Measurements from ENCODE around the gene ZNF79. TPM values are rescaled to one million over a fixed set of nuclear protein-coding genes. Genes with fewer than 3 reads are reported as not detected.

The ZNF79 gene
- total and polyA plus RNA-seq, 12 donors: 5.5 to 16.5 (median 10.6) TPM

- DNase-seq: no peak
- intact Hi-C loops (cut with DNase I): no loop called here
- H3K27ac ChIP-seq: no peak overlapping the region
- H3K36me3 ChIP-seq (replicated peaks in 1 of 2): peaks cover 0 to 46% of the 10 kb centered on the region in 2 donors
- no peaks in the 10 kb centered on the region for H3K27me3 ChIP-seq
- H3K4me3 ChIP-seq: no peak overlapping the region
- TF ChIP-seq POLR2A (IDR thresholded peaks at IDR 0.05) (no peak), CTCF (IDR thresholded peaks at IDR 0.05) (no peak)
- no peaks in the 10 kb centered on the region for H3K9me3 ChIP-seq (replicated peaks in 1 of 3)
- WGBS, 4 donors: 73 to 94% (median 92%) methylated on average over 2 to 14 of the region's 14 CpGs
- peaks cover 14 to 24% of the 10 kb centered on the region in 2 donors for H3K4me1 ChIP-seq (replicated peaks in 1 of 2)
Observed at GRCh38 chr9:127492616-127493015, 68.4 kb downstream of the ZNF79 start.

GRCh38 chr9:127493592-127494303, 69.6 kb downstream of the ZNF79 start:
- no peaks in the 10 kb centered on the region for H3K9me3 ChIP-seq (replicated peaks in 1 of 3)
- peaks cover 0 to 47% of the 10 kb centered on the region in 2 donors for H3K36me3 ChIP-seq (replicated peaks in 1 of 2)
- TF ChIP-seq CTCF (IDR thresholded peaks at IDR 0.05) (no peak), POLR2A (IDR thresholded peaks at IDR 0.05) (no peak)
- H3K4me3 ChIP-seq: no peak overlapping the region
- peak in 1 of 7 donors; percentile 28 for DNase-seq
- no peaks in the 10 kb centered on the region for H3K27me3 ChIP-seq
- intact Hi-C loops (cut with DNase I): no loop called here
- 89 to 92% (median 91%) methylated on average over 15 to 22 of the region's 22 CpGs for WGBS, 4 donors
- peak overlapping the region in 1 of 5 donors; percentile 91 for H3K27ac ChIP-seq
- H3K4me1 ChIP-seq (replicated peaks in 1 of 2): peaks cover 14 to 24% of the 10 kb centered on the region in 2 donors

- H3K4me1 ChIP-seq (replicated peaks in 1 of 2): peaks cover 14 to 24% of the 10 kb centered on the region in 2 donors
- H3K9me3 ChIP-seq (replicated peaks in 1 of 3): no peaks in the 10 kb centered on the region
- peaks cover 0 to 44% of the 10 kb centered on the region in 2 donors for H3K36me3 ChIP-seq (replicated peaks in 1 of 2)
- 84 to 92% (median 90%) methylated on average over 8 to 9 of the region's 9 CpGs for WGBS, 4 donors
- H3K27me3 ChIP-seq: no peaks in the 10 kb centered on the region
- no peak overlapping the region for H3K4me3 ChIP-seq
- peak in 1 of 7 donors; percentile 27 for DNase-seq
- intact Hi-C loops (cut with DNase I): no loop called here
- H3K27ac ChIP-seq: peak overlapping the region in 4 of 5 donors; percentile 61 to 92 (median 90)
- TF ChIP-seq CTCF (IDR thresholded peaks at IDR 0.05) (no peak), POLR2A (IDR thresholded peaks at IDR 0.05) (no peak)
Observed at GRCh38 chr9:127494304-127494702, 70.1 kb downstream of the ZNF79 start.

Small RNA genes within 50 kb of the gene (small RNA-seq; reads per million reads assigned to genes)
- 0 reads per million in 2 donors for gene RF00019
- gene SNORA65: 468 to 1,078 reads per million in 2 donors

Other genes with a start within 250 kb of the ZNF79 start
- 10 to 100 TPM; 12.2 to 43.2 (median 33.4) TPM for gene GARNL3, start 159.6 kb upstream of the ZNF79 start, total RNA-seq
- gene GARNL3, start 159.6 kb upstream of the ZNF79 start, polyA plus RNA-seq: 10 to 100 TPM; 13.8 to 25.9 (median 23.6) TPM
- gene SLC2A8, start 27.2 kb upstream of the ZNF79 start, total RNA-seq: 100 to 1,000 TPM in 1 of 9 donors, 10 to 100 TPM in 8; 35.2 to 121 (median 67.6) TPM
- gene SLC2A8, start 27.2 kb upstream of the ZNF79 start, polyA plus RNA-seq: 10 to 100 TPM; 17.1 to 66.6 (median 54.1) TPM
- gene RPL12, start 27.0 kb downstream of the ZNF79 start, total RNA-seq: 1,000 to 10,000 TPM in 7 of 9 donors, 100 to 1,000 TPM in 2; 879 to 2,396 (median 1,437) TPM
- gene RPL12, start 27.0 kb downstream of the ZNF79 start, polyA plus RNA-seq: 1,000 to 10,000 TPM; 1,610 to 4,212 (median 2,925) TPM
- gene LRSAM1, start 27.1 kb downstream of the ZNF79 start, total RNA-seq: 10 to 100 TPM in 8 of 9 donors, 1 to 10 TPM in 1; 8.8 to 31.0 (median 29.3) TPM
- 10 to 100 TPM in 2 of 3 donors, 1 to 10 TPM in 1; 6.8 to 74.8 (median 36.8) TPM for gene LRSAM1, start 27.1 kb downstream of the ZNF79 start, polyA plus RNA-seq
- 100 to 1,000 TPM in 1 of 9 donors, 10 to 100 TPM in 8; 15.4 to 169 (median 61.8) TPM for gene STXBP1, start 187.9 kb downstream of the ZNF79 start, total RNA-seq
- 10 to 100 TPM; 29.4 to 61.6 (median 29.7) TPM for gene STXBP1, start 187.9 kb downstream of the ZNF79 start, polyA plus RNA-seq